Fibroblast of villous mesenchyme (primary cell): Measurements from ENCODE around the gene FFAR4. TPM values are rescaled to one million over a fixed set of nuclear protein-coding genes. Genes with fewer than 3 reads are reported as not detected.

Experiments used
- DNase-seq: peaks from one replicate; pipeline ENCODE4 v3.0.0-alpha.2; 2010; ENCODE audit warnings: low read depth
- H3K4me3 ChIP-seq: 2 replicates; pipeline ENCODE4 v1.5.1; 2011; ENCODE audit warnings: low read depth, mild to moderate bottlenecking, low read length
- total RNA-seq: library from RNA; depleted of rRNA; stranded (reverse); fragments of >200 nt; gene quantifications from 2 replicates; pipeline ENCODE4 v1.2.3, GENCODE V29; 2012
- TF ChIP-seq, protein P1 (sequence below): IDR thresholded peaks from 2 replicates; pipeline ENCODE4 v1.5.1; 2012; ENCODE audit warnings: low read depth, mild to moderate bottlenecking, low read length; ENCODE audit not compliant: insufficient read depth

FFAR4 gene
- total RNA-seq, 1 donor: not detected

DNA sequence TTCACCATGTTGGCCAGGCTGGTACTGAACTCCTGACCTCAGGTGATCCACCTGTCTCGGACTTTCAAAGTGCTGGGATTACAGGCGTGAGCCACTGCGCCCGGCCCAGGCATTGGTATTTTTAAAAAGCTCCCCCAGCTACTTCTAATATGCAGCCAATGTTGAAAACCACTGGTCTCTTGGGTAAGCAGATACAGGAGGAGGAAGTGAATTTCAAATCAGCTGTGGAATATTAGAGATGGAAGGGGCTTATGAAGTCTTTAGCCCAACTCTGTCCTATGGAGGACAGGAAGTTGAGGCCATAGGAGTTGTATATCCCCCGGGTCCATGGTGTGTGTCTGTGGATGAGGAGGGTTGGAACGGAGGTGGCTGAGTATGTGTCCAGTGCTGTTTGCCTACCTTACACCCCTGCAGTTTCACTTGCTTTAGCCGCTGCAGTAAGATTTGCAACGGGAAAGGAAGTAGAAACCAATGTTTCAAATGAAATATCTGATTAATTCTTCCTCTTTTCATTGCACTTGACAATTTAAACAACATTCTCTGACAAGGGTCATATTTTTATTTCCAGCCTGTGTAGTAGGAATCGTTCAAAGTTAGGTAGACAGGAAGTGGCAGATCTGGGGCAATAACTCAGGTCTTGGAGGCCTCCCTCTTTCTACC is 49.2 kb downstream of the FFAR4 start:
- DNase-seq: no peak
- no peak overlapping the region for H3K4me3 ChIP-seq
- TF ChIP-seq, protein P1, sequence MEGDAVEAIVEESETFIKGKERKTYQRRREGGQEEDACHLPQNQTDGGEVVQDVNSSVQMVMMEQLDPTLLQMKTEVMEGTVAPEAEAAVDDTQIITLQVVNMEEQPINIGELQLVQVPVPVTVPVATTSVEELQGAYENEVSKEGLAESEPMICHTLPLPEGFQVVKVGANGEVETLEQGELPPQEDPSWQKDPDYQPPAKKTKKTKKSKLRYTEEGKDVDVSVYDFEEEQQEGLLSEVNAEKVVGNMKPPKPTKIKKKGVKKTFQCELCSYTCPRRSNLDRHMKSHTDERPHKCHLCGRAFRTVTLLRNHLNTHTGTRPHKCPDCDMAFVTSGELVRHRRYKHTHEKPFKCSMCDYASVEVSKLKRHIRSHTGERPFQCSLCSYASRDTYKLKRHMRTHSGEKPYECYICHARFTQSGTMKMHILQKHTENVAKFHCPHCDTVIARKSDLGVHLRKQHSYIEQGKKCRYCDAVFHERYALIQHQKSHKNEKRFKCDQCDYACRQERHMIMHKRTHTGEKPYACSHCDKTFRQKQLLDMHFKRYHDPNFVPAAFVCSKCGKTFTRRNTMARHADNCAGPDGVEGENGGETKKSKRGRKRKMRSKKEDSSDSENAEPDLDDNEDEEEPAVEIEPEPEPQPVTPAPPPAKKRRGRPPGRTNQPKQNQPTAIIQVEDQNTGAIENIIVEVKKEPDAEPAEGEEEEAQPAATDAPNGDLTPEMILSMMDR: no peak

DNA sequence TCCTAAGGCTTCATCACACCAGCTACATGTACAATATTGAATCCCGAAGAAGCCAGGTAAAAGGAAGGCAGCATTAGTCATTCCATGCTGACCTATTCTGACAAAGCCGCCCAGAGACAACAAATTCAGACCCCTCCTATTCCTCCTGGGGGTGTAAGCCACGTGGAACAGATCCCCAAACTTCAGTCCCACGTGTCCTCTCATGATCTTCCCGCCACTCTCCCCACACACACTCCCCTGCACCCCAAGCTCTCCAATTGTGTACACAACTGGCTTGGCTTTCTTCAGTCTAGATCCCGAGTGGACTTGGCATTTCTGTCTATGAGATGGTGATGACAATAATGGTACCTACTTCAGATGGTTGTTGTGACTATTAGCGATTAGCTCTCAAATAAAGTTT is 54.5 kb downstream of the FFAR4 start:
- no peak for DNase-seq
- TF ChIP-seq, protein P1: no peak
- H3K4me3 ChIP-seq: no peak overlapping the region

DNA sequence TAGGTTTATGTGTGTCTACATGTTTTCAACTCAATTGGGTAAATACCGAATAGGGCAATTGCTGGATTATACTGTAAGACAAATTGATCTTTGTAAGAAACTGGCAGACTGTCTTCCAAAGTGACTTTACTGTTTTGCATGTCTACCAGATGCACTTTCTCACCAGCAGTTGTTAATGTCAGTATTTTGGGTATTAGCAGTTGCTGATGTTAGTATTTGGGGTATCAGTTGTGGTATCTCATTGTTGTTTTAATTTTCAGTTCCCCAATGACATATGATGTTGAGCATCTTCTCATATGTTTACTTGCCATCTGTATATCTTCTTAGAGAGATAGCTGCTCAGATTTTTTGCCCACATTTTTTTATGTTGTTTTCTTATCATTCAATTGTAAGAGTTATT is 56.5 kb downstream of the FFAR4 start:
- H3K4me3 ChIP-seq: no peak overlapping the region
- no peak for DNase-seq
- TF ChIP-seq, protein P1: no peak

DNA sequence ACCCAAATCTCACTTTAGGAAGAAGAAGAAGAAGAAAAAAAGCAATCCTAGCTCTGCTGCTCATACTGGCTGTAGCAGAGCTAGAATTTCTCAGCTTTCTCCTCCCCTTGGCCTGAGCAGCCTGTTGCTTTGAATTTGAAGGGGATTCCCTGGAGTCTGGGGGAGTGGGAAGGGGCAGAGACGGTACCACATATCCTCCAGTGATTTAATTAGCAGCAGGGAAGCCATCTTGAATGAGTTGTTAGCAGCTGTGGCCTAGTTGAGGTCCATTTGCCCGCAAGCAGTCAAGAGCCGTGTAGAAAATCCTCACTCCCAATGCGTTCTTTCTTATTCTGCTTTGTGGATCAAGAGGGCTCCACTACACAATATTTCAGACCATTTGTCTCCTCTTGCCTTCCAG is 62.4 kb downstream of the FFAR4 start:
- TF ChIP-seq, protein P1: no peak
- no peak for DNase-seq
- no peak overlapping the region for H3K4me3 ChIP-seq

DNA sequence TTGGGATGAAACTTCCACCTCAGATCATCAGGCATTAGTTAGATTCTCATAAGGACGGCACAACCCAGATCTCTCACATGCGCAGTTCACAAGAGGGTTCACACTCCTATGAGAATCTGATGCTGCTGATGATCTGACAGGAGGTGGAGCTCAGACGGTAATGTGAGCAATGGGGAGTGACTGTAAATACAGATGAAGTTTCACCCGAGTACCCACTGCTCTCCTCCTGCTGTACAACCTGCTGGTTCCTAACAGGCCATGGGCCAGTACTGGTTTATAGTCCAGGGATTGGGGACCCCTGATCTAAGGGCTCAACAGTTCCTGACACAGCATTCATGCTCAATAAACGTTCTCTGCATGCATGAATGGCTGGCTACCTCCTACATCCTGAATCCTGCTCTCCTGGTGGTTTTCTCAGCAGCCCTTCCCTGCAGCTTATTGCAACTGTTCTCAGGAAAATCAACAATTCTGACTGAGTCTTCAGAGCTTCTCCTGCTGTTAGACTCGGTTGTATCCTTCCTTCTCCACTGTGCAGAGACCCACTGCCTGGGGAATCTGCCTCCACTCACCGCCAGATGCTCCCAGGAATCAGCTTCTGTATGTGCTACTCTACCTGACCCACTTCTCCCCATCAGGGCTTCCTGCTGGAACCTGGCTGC is 63.3 kb downstream of the FFAR4 start:
- TF ChIP-seq, protein P1: no peak
- H3K4me3 ChIP-seq: no peak overlapping the region
- no peak for DNase-seq

DNA sequence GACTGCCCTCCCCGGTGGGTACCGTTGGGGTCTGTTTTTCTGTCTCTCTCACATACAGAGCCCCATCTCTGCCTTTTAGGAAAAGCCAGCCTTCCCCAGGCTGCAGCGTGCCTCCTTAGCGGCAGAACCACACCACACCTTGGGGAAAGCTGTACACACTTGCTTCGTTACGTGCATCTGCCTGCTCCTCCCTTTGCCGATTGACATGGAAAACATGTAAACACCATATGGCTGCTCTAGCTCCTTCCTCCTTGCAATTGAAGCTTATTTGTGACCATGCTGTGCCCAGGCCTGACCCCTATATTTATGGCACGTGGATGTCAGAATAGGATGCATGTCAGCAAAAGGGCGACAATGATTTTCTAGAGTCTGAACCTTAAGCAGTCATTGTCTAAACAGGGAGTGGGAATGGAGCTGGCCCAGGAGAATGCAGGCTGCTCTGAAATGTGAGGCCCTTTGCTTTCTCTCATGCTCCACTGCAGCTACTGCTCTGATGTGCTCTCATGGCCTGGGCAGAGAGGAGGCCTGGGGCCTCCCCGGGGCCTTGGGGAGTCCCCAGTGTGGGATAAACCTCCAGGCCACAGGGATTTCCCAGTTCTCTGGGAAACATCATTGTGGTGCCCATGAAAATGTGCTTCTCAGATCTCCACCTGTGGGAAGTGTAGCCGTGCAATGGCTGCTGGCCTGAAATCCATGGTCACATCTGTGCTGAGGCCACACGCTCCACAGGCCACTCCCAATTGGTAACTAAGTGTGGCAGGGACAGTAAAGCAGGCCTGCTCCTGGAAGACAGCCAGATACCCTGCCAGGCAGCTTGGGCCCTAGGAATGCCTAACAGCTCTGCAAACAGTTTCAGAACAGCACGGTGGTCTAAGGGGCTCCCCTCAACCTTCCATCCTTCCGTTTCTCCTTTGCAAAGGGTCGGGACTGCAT is 64.4 kb downstream of the FFAR4 start:
- no peak for DNase-seq
- H3K4me3 ChIP-seq: no peak overlapping the region
- TF ChIP-seq, protein P1: no peak

Other genes with a start within 250 kb of the FFAR4 start
- 263 and 323 TPM in 2 replicates for gene MYOF, start 84.3 kb upstream of the FFAR4 start, total RNA-seq
- gene CEP55, start 70.1 kb upstream of the FFAR4 start, total RNA-seq: 20.0 and 35.0 TPM in 2 replicates
- not detected in 2 replicates for gene RBP4, start 34.6 kb downstream of the FFAR4 start, total RNA-seq
- not detected in 2 replicates for gene PDE6C, start 45.9 kb downstream of the FFAR4 start, total RNA-seq
- gene FRA10AC1, start 135.9 kb downstream of the FFAR4 start, total RNA-seq: 6.0 and 11.3 TPM in 2 replicates
- gene LGI1, start 191.3 kb downstream of the FFAR4 start, total RNA-seq: not detected in 2 replicates